Measurements from ENCODE around the gene POLR2A.
"Not testable (repeated sequence)": the region's sequence is repeated elsewhere in the genome, so short reads cannot be mapped to it uniquely, and the experiment has no call there.

POLR2A gene

GRCh38 chr17:7460850-7461660, 23.1 kb upstream of the POLR2A start:
- DNase-seq (ENCODE audit: low read depth): no peak

GRCh38 chr17:7462474-7463371, 21.4 kb upstream of the POLR2A start:
- DNase-seq (ENCODE audit: low read depth): no peak

GRCh38 chr17:7463372-7463846, 20.8 kb upstream of the POLR2A start:
- DNase-seq (ENCODE audit: low read depth): no peak

- no peak for DNase-seq (ENCODE audit: low read depth)
Observed at GRCh38 chr17:7464081-7464480, 20.1 kb upstream of the POLR2A start.

GRCh38 chr17:7465597-7466275, 18.4 kb upstream of the POLR2A start:
- no peak for DNase-seq (ENCODE audit: low read depth)

- no peak for DNase-seq (ENCODE audit: low read depth)
Observed at GRCh38 chr17:7466318-7466638, 17.9 kb upstream of the POLR2A start.

- DNase-seq (ENCODE audit: low read depth): no peak
Observed at GRCh38 chr17:7466639-7467341, 17.4 kb upstream of the POLR2A start.

- DNase-seq (ENCODE audit: low read depth): no peak
Observed at GRCh38 chr17:7467498-7467897, 16.7 kb upstream of the POLR2A start.

- DNase-seq (ENCODE audit: low read depth): no peak
Observed at GRCh38 chr17:7468290-7468689, 15.9 kb upstream of the POLR2A start.

GRCh38 chr17:7468804-7469389, 15.3 kb upstream of the POLR2A start:
- DNase-seq (ENCODE audit: low read depth): no peak

- not testable (repeated sequence) for DNase-seq (ENCODE audit: low read depth)
Observed at GRCh38 chr17:7469843-7470242, 14.3 kb upstream of the POLR2A start.

GRCh38 chr17:7470457-7470973, 13.7 kb upstream of the POLR2A start:
- not testable (repeated sequence) for DNase-seq (ENCODE audit: low read depth)

GRCh38 chr17:7471729-7472128, 12.4 kb upstream of the POLR2A start:
- DNase-seq (ENCODE audit: low read depth): no peak

GRCh38 chr17:7474767-7475166, 9.4 kb upstream of the POLR2A start:
- not testable (repeated sequence) for DNase-seq (ENCODE audit: low read depth)

GRCh38 chr17:7475764-7476422, 8.3 kb upstream of the POLR2A start:
- DNase-seq (ENCODE audit: low read depth): no peak

GRCh38 chr17:7476494-7476893, 7.7 kb upstream of the POLR2A start:
- DNase-seq (ENCODE audit: low read depth): no peak

GRCh38 chr17:7476951-7477350, 7.2 kb upstream of the POLR2A start:
- no peak for DNase-seq (ENCODE audit: low read depth)

GRCh38 chr17:7477392-7478275, 6.5 kb upstream of the POLR2A start:
- no peak for DNase-seq (ENCODE audit: low read depth)

All from activated T-cell treated with anti-CD3 and anti-CD28 coated beads for 48 hours (primary cell).